Measurements from ENCODE around the gene MTA3.
"Not testable (repeated sequence)": the region's sequence is repeated elsewhere in the genome, so short reads cannot be mapped to it uniquely, and the experiment has no call there.

The MTA3 gene

DNA sequence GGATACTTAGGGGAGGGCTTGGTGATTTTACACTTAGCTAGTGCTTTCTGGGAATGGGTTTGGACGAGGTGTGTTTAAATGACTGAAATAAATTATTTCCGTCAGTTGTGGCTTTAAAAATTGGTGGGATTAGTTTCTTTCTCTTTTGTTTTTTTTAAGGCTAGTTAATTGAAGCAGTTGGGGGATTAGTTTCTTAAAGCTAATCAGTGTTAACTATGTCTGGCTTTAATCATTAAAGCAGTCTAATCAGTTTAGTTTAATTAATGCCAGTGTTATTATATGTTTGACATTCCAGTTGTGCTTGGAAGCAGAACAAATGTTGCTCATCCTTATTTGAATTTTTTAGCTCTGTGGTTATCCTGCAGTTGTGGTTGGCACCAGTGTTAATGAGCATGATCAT lies 10.2 kb downstream of the MTA3 start:
- no peaks in the 10 kb centered on the region for H3K27me3 ChIP-seq (ENCODE audit: insufficient read depth, low read length)
- H3K4me3 ChIP-seq (ENCODE audit: low read depth, low read length, poor library complexity, severe bottlenecking) = no peak overlapping the region
- peaks cover 4% of the 10 kb centered on the region; the same call in 1 of the 2 replicates for H4K20me1 ChIP-seq (ENCODE audit: insufficient read depth, low read length)
- H3K79me2 ChIP-seq (ENCODE audit: insufficient read depth, low read length) = peaks cover 73% of the 10 kb centered on the region
- no peak overlapping the region for H3K4me2 ChIP-seq (ENCODE audit: low read length)
- no peak for TF ChIP-seq CTCF (IDR thresholded peaks at IDR 0.05; ENCODE audit: low read length)
- no peak for TF ChIP-seq EZH2 (IDR thresholded peaks at IDR 0.05; ENCODE audit: borderline replicate concordance, low read length)
- H3K4me1 ChIP-seq (ENCODE audit: insufficient read depth, low read length, severe bottlenecking) = peaks cover 17% of the 10 kb centered on the region
- no peak overlapping the region for H3K27ac ChIP-seq (ENCODE audit: low read depth, low read length, poor library complexity, severe bottlenecking)
- no peaks in the 10 kb centered on the region for H3F3A ChIP-seq (ENCODE audit: insufficient read depth, low read length)
- H3K9me2 ChIP-seq (ENCODE audit: low read depth, low read length) = no peaks in the 10 kb centered on the region
- no peak overlapping the region for H3K9ac ChIP-seq (ENCODE audit: low read length)
- peaks cover 90% of the 10 kb centered on the region for H3K36me3 ChIP-seq (ENCODE audit: insufficient read depth, low read length)
- H3K9me3 ChIP-seq (ENCODE audit: low read length) = no peaks in the 10 kb centered on the region
- no peak overlapping the region for H2AFZ ChIP-seq (ENCODE audit: low read length)

DNA sequence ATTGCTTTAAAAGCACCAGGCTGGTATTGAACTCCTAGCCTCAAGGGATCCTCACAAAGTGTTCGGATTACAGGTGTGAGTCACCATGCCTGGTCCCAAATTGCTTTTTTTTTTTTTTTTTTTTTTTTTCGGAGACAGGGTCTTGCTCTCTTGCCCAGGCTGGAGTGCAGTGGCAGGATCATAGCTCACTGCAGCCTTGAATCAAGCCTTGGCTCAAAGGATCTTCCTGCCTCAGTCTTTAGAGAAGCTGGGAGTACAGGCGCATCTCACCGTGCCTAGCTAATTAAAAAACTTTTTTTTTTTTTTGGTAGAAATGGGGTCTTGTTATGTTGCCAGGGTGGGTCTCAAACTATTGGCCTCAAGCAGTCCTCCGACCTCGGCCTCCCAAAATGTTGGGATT lies 12.8 kb downstream of the MTA3 start:
- Histone ChIP-seq H3K27me3 (ENCODE audit: insufficient read depth, low read length) (no peaks in the 10 kb centered on the region), H4K20me1 (ENCODE audit: insufficient read depth, low read length) (peaks cover 4% of the 10 kb centered on the region; the same call in 1 of the 2 replicates), H3F3A (ENCODE audit: insufficient read depth, low read length) (no peaks in the 10 kb centered on the region), H3K27ac (ENCODE audit: low read depth, low read length, poor library complexity, severe bottlenecking) (no peak overlapping the region), H3K36me3 (ENCODE audit: insufficient read depth, low read length) (peaks cover 93% of the 10 kb centered on the region), H2AFZ (ENCODE audit: low read length) (no peak overlapping the region), H3K4me2 (ENCODE audit: low read length) (no peak overlapping the region), H3K9ac (ENCODE audit: low read length) (no peak overlapping the region), H3K4me3 (ENCODE audit: low read depth, low read length, poor library complexity, severe bottlenecking) (no peak overlapping the region), H3K79me2 (ENCODE audit: insufficient read depth, low read length) (peaks cover 65% of the 10 kb centered on the region), H3K4me1 (ENCODE audit: insufficient read depth, low read length, severe bottlenecking) (no peaks in the 10 kb centered on the region), H3K9me2 (ENCODE audit: low read depth, low read length) (no peaks in the 10 kb centered on the region), H3K9me3 (ENCODE audit: low read length) (no peaks in the 10 kb centered on the region)
- TF ChIP-seq CTCF (IDR thresholded peaks at IDR 0.05; ENCODE audit: low read length) = no peak

DNA sequence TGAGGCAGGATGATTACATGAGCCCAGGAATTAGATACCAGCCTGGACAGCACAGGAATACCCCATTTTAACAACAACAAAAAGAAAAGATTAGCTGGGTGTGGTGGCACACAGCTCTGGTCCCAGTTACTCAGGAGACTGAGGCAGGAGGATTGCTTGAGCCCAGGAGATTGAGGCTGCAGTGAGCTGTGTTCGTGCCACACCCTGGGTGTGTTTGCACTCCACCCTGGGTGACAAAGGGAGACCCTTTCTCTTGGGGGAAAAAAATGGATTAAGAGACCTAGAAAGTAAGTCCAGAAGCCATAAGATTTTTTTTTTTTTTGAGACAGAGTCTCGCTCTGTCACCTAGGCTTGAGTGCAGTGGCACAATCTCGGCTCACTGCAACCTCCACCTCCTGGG lies 16.2 kb downstream of the MTA3 start:
- H3K9me3 ChIP-seq (ENCODE audit: low read length); H3F3A ChIP-seq (ENCODE audit: insufficient read depth, low read length); H3K4me3 ChIP-seq (ENCODE audit: low read depth, low read length, poor library complexity, severe bottlenecking); H4K20me1 ChIP-seq (ENCODE audit: insufficient read depth, low read length); H3K4me1 ChIP-seq (ENCODE audit: insufficient read depth, low read length, severe bottlenecking); H3K9ac ChIP-seq (ENCODE audit: low read length); H3K9me2 ChIP-seq (ENCODE audit: low read depth, low read length); H3K27ac ChIP-seq (ENCODE audit: low read depth, low read length, poor library complexity, severe bottlenecking); H3K27me3 ChIP-seq (ENCODE audit: insufficient read depth, low read length); H3K4me2 ChIP-seq (ENCODE audit: low read length); H2AFZ ChIP-seq (ENCODE audit: low read length): not testable (repeated sequence)
- H3K36me3 ChIP-seq (ENCODE audit: insufficient read depth, low read length) = peaks cover 92% of the 10 kb centered on the region
- peaks cover 60% of the 10 kb centered on the region for H3K79me2 ChIP-seq (ENCODE audit: insufficient read depth, low read length)

DNA sequence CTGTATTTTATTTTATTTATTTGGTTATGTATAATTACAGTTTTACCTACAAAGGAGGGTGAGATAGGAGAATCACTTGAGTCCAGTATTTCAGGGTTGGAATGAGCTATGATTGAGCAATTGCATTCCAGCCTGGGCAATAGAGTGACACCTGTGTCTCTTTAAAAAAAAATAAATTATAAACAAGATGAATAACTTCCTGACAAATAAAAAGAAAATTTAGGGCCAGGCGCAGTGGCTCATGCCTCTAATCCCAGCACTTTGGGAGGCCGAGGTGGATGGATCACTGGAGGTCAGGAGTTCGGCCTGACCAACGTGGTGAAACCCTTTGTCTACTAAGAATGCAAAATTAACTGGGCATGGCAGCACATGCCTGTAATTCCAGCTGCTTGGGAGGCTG lies 17.3 kb downstream of the MTA3 start:
- no peaks in the 10 kb centered on the region for H3K9me2 ChIP-seq (ENCODE audit: low read depth, low read length)
- no peak overlapping the region for H3K9ac ChIP-seq (ENCODE audit: low read length)
- peaks cover 16% of the 10 kb centered on the region for H3K4me1 ChIP-seq (ENCODE audit: insufficient read depth, low read length, severe bottlenecking)
- no peaks in the 10 kb centered on the region for H3K9me3 ChIP-seq (ENCODE audit: low read length)
- TF ChIP-seq EZH2 (IDR thresholded peaks at IDR 0.05; ENCODE audit: borderline replicate concordance, low read length) = no peak
- TF ChIP-seq CTCF (IDR thresholded peaks at IDR 0.05; ENCODE audit: low read length) = no peak
- H3F3A ChIP-seq (ENCODE audit: insufficient read depth, low read length) = no peaks in the 10 kb centered on the region
- peaks cover 67% of the 10 kb centered on the region for H3K79me2 ChIP-seq (ENCODE audit: insufficient read depth, low read length)
- H3K27ac ChIP-seq (ENCODE audit: low read depth, low read length, poor library complexity, severe bottlenecking) = no peak overlapping the region
- H3K4me3 ChIP-seq (ENCODE audit: low read depth, low read length, poor library complexity, severe bottlenecking) = no peak overlapping the region
- no peaks in the 10 kb centered on the region; the same call in 1 of the 2 replicates for H4K20me1 ChIP-seq (ENCODE audit: insufficient read depth, low read length)
- H3K27me3 ChIP-seq (ENCODE audit: insufficient read depth, low read length) = no peaks in the 10 kb centered on the region
- no peak overlapping the region for H3K4me2 ChIP-seq (ENCODE audit: low read length)
- H2AFZ ChIP-seq (ENCODE audit: low read length) = no peak overlapping the region
- H3K36me3 ChIP-seq (ENCODE audit: insufficient read depth, low read length) = peaks cover 93% of the 10 kb centered on the region

Data from OCI-LY1 (cell line).